Stimulated activated CD8-positive, alpha-beta memory T cell treated with anti-CD3 and anti-CD28 coated beads, Interleukin-7, amount 100 ng/mL, for 48 hours (primary cell): ENCODE measurements around the gene SIPA1.

Source experiments
- DNase-seq, 2 donors: peaks; one replicate each; pipeline ENCODE4 v3.0.0-alpha.2; 2020; ENCODE audit warnings: low read depth in 1 of 2; ENCODE audit errors: extremely low read depth in 1 of 2

SIPA1 gene

DNA sequence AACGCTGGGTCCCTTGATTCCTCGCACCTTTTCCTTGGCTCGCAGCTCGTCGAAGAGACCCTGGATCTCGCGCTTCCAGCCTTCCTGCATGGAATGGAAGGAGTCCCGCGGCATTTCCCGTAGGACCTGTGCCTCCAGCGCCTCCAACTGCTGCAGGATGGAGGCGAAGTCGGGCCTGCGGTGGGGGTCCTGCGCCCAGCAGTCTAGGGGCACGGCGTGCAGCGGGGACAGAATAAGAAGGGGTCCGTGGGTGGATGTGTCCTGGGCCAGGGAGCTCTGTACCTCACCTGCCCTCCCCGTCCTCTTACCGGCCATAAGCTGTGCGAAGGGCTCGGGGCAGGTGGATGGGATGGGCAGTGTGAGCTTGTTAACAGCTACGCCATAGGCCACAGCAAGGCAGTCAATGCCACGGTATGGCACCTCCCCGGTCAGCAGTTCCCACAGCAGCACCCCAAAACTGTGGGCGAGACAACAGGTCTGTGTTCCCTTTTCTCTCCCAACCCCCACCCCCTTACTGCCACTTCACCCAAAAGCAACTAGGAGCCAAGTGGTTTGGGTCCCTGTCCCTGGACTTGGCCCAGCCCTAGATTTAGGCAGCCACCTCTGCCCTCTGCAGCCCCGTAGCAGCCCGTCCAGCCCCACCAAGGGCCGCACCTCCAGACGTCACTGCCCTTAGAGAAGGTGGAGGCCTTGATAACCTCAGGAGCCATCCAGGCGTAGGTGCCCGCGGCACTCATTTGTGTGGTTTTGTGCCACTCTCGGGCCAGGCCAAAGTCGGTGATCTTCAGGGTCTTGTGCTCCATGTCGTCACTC lies 30.1 kb upstream of the SIPA1 start:
- no peak for DNase-seq

DNA sequence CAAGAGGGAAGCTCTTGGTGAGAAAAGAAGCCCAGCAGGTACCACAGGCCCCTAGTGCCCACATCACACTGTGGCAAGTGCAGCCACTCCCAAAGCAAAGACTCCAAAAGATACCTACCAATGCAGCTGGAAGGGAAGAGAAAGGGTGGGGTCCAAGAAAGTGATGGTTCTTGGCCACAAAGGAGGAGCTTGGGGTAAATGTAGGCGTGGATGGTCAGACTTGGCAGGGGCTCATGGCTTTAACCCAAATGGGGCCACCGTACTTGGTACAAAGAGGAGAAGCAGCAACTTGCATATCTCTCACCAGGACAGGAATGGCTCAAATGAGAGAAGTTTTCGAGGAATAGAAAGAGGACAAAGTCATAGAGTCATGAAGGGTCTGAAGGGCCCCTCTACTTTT lies 28.7 kb upstream of the SIPA1 start:
- no peak for DNase-seq

DNA sequence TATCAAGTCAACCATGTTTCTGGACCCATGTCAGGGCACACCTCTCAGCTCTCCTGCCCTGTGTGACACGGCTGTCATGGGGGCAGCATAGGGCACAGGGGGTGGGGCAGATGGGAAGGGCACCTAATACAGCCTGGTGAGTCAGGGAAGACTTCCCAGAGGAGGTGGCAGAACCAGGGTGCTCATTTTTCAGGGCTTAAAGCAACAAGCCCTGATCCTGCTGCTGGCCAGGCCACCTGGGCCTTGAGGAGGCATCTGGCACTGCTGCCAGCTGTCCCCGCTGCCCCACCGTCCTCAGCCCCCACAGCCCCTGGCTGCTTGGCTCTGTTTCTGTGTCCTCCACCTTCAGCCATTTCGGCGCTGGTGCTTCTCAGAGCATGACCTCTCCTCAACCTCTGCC lies 28.2 kb upstream of the SIPA1 start:
- DNase-seq: no peak

DNA sequence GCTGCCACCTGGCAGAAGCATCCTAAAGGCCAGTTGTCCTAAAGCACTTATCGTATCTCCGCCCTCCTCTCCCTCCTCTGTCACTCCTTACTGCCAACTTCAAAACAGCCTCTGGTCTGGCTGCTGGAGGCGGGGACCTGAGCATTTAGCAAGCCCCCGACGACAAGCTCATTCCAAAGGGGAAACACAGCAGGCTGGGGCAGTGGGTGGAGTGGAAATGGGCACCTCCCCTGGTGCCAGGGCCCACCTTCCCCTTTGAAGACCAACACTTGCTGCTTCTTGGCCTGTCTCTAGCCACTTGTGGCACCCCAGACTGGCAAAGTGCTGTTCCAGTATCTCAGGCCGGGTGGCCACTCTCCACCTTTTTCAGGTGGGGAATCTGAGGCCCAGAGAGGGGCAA lies 27.5 kb upstream of the SIPA1 start:
- no peak for DNase-seq

DNA sequence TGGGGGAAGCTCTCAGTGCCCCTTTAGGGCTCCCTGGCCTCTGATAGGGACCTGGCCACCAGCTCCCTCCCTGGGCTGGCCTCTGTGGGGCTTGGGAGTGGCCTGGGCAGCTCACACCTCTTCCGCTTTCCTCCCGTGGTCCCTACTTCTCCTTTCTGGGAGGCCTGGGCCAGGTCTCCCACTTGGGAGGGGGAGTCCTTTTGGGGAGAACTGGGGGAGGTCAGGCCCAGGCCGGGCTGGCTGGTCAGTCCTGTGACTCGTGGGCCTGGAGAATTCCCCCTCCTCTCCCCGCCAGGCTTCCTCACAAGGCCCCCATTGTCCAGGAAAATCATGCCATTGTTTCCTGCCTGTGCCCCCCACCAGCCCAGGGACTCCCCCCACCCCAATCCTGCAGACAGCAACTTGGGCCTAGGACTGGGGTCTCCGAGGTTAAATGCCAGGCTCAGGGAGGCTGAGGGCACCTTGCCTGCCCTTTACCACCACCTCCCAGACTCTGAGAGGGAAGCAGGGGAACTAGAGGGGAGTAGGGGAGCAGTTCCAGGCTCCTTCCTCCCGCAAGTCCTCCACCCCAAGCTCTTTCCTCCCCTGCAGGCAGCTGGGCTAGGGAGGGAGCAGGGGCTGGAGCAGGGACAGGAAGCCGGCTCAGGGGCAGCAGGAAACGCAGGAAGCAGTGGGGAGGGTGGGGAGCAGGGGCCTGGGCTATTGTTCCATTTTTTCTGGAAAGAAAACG lies 26.7 kb upstream of the SIPA1 start:
- DNase-seq: no peak

DNA sequence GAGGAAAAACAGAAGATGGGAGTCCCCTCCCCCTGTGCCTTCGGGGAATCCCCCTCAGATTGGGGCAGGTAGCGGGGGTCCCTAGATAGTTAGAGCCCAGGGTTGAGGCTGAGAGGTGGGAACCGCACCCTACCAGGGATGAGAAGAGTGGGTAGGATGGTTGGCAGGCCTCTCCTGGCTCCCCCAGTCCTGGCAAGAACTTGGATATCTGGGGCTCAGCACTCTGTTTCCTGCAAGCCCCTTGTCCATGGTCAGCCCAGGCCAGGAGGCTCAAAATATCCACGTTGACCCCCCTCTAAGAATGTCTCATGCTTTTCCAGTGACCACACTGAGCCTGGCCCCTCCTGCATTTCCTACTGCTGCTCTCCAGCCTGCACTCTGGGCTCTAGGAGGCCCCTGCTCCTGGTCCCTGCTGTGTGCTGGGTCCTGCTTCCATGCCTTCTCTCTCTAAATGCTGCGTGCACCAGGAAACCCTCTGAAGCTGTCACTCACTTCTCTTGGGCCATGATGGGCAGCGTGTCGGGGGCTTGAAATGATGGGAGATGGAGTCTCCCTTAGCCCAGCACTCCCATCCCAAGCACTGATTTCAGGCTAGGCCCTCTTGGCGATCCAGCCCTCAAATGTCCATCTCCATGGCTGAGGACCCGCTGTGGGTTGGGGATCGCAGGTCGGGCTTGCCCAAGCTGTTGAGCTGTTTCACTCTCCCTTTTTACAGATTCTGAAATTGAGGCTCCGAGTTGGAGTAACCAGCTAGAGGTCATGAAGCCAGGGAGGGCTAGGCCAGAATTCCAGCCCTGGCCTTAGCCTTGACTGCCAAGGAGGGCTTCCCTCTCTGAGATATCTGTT lies 25.9 kb upstream of the SIPA1 start:
- DNase-seq: no peak

DNA sequence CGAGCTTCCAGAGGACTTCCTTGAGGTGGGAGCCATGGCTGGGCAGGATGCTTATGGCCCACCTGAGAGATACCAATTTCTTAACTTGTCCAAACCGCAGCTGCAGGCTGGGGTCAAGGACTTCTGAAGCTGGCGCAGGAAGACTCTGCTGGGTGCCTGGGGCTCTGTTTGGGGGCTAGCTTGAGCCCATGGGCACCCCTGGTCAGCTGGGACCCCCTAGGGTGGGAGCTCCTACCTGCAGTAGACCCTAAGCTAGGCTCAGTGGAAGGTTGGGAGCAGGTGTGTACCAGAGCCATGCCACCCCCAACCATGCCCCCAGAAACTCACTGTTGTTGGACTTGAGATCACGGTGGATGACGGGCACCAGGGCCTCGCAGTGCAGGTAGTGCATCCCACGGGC lies 25.2 kb upstream of the SIPA1 start:
- DNase-seq: no peak

DNA sequence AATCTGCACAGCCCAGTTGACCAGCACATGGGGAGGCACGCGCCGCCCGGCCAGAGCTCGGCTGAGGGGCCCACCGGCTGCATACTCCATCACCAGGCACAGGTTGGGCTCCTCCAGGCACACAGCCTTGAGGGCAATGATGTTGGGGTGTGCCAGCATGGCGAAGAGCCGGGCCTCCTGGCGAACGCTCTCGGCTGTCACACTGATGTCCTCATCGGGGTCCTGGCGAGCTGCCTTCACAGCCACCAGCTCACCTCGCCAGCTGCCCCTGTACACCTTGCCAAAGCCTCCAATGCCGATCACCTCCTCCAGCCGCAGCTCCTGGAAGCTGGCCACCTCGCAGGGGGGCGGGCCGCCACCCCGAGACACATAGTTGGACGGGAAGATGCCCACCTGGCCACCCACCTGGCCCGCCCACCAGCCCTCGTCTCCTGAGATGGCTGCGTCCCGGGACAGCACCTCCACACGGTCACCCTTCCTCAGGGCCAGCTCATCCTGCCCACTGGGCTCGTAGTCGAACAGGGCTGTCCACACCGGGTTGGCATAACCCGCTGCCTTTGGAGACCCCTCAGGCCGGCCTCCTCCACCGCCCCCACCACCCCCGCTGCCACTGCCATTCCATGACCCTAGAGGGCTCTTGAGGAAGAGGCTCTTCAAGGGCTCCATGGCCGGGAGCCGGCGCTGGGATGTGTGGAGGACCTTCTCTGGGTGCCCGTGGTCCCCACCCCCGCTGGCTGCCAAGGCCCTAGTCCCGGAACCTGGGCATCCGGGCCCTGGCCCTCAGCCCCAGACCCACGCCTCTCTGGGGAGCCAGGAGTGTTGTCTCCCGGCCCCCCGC lies 24.6 kb upstream of the SIPA1 start:
- DNase-seq: no peak

DNA sequence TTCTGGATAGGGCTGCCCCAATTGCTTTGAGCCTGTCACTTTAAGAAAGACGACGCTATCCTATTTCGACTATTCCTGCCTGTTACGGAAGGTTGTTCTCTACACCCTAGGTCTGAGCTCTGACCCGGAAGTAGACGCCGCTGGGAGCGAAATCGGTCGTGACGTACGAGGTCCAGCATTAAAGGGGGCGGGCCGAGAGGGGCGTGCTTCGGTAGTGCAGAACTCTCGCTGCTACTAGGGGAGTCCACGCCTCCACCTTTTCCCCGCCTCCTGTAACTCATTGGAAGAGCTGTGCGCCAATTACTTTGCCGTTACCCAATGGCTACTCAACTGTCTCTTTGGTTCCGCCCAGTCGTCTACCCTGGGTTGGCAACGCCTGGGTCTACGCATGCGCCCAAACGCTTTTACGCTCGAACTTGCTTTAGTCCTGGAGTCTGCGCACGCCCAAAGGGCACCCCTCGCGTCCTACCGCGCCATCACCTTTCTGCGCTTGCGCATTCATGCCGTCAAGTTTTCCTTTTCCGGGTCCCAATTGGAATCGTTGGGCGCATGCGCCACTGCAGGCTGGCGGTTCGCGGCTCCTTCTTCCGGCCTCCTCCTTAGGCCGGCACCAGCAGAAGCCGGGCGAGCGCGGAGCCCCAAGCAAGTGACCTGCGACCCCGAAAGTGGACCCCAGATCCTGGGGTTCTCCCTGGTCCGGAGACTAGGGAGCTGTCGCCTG lies 22.5 kb upstream of the SIPA1 start, which contains the start of gene PCNX3:
PCNX3 (plus strand) TSS at position 548 of the 721 bp plus-strand sequence. CDS start 536 bp downstream, outside the sequence.
- peak; percentile 100 for DNase-seq

DNA sequence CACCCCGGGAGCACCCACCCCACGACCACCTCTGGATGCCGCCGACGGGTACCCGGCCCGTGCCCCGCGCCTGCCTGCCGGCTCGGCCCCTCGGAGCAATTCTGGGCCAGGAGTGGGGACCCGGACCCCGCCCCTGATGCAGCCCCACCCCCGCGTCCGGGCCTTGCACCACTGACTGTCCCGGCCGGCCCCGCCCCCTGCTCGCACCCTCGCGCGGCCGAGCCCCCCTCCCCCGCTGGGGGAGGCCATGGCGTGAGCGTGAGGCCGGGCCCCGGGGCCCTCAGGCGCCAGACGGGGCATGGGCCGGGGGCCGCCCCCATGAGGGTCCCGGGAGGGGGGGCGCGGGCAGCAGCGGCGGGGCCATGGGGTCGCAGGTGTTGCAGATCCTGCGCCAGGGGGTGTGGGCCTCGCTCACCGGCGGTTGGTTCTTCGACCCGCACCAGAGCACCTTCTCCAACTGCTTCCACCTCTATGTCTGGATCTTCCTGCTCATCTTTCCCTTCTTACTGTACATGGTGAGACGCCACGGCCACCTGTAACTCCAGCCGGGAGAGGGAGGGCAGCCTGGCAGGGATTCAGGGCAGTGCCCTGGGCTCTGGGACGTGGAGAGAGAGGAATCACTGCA lies 21.8 kb upstream of the SIPA1 start:
- DNase-seq: peak; percentile 43

DNA sequence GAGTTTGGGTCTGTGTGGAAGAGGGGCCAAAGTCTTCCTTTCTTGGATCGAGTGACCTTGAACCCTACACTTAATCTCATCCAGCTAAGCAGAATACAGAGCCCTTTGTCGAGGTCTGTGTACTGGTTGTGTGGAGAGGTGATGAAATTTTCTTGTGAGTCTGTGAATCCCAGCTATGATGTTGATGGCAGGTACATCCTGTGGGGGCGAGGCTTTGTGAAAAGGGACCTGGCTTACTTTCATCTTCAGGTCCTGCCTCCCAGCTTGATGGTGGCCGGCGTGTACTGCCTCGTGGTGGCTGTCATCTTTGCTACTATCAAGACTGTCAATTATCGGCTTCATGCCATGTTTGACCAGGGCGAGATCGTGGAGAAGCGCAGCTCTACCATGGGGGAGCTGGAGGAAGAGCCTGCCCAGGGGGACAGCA lies 21.3 kb upstream of the SIPA1 start:
- DNase-seq: no peak

DNA sequence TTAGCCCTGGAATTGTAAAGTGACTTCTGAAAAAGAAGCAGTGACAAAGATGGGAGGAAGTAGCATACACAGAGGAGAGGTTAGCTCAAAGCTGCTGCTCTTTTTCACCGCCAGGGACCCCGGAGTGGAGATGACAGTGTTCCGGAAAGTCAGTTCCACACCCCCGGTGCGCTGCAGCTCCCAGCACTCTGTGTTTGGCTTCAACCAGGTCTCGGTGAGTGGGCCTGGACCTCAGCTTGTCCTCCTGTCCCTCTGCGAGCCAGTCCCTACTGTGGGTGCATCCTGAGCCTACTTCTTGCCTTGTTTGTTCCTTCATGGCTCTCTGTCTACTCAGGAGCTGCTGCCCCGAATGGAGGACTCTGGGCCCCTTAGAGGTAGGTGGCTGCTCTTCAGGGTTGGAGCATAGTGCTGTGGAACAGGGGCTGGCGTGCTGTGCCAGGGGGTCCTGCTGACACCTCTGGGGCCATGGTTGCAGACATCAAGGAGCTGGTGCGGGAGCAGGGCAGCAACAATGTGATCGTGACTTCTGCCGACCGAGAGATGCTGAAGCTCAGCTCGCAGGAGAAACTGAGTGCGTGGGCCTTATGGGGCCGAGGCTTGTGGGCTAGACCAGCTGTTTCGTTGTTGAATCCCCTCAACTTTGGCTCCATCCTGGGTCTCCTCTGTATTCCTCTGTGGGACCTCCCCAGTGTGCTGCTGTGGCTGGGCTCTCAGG lies 20.6 kb upstream of the SIPA1 start:
- DNase-seq: no peak

DNA sequence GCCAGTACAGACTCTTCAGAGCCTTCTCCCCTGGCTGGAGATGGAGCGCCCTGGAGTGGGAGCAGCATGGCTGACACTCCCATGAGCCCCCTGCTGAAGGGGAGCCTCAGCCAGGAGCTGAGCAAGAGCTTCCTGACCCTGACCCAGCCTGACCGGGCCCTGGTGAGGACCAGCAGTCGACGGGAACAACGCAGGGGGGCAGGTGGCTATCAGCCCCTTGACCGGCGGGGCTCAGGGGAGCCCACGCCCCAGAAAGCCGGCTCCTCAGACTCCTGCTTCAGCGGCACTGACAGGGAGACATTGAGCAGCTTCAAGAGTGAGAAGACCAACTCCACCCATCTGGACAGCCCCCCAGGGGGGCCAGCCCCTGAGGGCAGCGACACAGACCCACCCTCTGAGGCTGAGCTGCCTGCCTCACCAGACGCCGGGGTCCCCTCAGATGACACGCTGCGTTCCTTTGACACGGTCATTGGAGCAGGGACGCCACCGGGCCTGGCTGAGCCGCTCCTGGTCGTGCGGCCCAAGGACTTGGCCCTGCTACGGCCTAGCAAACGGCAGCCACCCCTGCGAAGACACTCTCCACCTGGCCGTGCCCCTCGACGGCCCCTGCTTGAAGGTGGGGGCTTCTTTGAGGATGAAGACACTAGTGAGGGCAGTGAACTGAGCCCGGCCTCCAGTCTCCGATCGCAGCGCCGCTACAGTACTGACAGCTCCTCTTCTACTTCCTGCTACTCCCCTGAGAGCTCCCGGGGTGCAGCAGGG lies 19.7 kb upstream of the SIPA1 start:
- no peak for DNase-seq

DNA sequence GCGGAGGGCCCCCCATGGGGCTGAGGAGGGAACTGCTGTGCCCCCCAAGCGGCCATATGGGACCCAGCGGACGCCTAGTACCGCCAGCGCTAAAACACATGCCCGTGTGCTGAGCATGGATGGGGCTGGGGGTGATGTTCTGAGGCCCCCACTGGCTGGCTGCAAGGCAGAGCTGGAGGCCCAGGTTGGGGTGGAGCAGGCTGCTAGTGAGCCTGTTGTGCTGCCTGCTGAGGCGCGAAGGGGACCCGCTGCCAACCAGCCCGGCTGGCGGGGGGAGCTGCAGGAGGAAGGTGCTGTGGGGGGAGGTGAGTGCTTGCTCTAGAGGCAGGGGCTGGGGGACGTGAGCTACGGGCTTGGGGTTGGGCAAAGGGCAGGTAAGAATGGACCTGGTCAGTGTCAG lies 19.1 kb upstream of the SIPA1 start:
- no peak for DNase-seq

DNA sequence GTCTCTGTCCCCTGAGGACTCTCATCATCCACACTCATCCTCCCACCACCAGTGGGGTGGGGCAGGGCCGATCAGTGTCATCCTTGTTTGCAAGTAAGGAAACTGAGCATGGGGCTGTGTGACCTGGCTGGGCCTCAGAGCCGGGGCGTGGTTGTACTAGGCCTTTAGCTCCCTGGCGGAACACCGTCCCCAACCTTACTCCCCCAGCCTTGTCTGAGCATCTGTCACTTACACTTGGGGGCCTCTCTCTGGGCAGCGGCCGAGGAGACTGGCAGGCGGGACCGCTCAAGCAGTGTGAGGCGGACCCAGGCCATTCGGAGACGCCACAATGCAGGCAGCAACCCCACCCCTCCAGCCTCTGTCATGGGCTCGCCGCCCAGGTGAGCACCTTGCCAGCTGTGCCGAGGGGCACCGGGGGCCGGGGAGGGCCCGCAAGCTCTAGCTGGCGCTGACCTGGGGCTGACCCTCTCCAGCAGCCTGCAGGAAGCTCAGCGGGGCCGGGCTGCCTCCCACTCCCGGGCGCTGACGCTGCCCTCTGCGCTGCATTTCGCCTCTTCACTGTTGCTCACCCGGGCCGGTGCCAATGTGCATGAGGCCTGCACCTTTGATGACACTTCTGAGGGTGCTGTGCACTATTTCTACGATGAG lies 18.5 kb upstream of the SIPA1 start:
- no peak for DNase-seq

DNA sequence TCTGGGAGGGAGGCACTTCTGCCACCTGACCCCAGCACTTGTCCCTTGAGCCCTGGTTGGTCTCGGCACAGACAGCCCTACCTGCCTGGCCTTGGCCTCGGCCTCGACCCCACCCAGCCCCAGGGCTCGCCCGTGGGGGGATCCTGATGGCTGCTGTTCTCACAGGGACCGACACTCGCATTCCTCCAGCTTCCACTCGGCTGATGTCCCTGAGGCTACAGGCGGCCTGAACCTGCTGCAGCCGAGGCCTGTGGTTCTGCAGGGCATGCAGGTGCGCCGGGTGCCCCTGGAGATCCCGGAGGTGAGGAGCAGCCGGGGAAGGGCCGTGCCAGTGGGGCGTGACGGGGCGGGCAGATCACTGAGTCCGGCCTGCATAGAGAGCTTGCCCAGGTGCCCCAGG lies 17.2 kb upstream of the SIPA1 start:
- no peak for DNase-seq

DNA sequence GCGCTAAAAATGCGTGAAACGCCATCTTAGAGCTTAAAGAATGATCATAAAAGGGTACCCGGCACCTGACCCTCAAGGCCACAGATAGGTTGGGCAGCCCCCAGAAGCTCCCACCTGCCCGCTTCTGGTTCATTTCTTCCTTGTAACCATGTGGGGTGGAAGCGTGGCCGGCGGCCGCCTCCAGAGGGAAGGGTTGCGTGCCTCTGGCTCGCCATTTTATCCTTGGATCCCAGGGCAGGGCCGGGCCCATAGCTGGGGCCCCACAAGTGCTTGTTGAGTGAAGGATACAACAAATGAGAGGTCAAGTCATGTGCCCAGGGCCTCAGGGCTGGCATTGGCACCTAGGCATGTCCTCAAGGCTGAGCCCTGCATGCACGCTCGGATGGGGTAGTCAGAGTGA lies 16.4 kb upstream of the SIPA1 start:
- DNase-seq: no peak

DNA sequence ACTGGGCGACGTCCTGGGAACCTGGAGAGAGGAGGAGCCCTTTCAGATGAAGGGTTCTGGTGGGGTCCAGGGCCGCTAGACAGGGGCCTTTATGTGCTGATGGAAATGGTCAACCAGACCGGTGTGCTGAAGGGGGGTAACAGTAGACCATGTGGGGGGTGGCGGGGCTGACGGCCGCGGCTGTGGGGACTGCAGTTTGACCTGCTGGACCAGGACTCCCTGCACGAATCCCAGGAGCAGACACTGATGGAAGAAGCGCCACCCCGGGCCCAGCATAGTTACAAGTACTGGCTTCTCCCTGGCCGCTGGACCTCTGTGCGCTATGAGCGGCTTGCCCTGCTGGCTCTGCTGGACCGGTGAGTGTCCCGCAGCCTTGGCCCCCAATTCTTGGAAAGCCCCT lies 15.9 kb upstream of the SIPA1 start:
- no peak for DNase-seq
